Measurements from ENCODE around the gene NECAB3. TPM values are rescaled to one million over a fixed set of nuclear protein-coding genes. Genes with fewer than 3 reads are reported as not detected.
A peak's percentile ranks its signal among the peaks of the same experiment; 100 is the strongest.

NECAB3 gene
- total RNA-seq, 2 experiments from 2014 or later: 48.2 to 54.3 TPM

GRCh38 chr20:33656010-33656782 lies 18.0 kb downstream of the NECAB3 start:
- H3K9me3 Mint-ChIP-seq: no peaks in the 10 kb centered on the region

GRCh38 chr20:33655164-33655563 lies 19.1 kb downstream of the NECAB3 start:
- no peak overlapping the region for H3K4me3 Mint-ChIP-seq
- H3K36me3 Mint-ChIP-seq (ENCODE audit: low read depth): peaks cover 4% of the 10 kb centered on the region
- peaks cover 12% of the 10 kb centered on the region for H3K4me1 Mint-ChIP-seq
- no peaks in the 10 kb centered on the region for H3K27me3 Mint-ChIP-seq
- H3K27ac Mint-ChIP-seq: no peak overlapping the region
- H3K9me3 Mint-ChIP-seq: no peaks in the 10 kb centered on the region
- ChIA-PET POLR2A (no interaction called here), CTCF (interaction anchor here (4.8 kb wide), 1 partner anchor 12 kb away, joined by 26 read pairs; the partner anchor contains the start of gene ACTL10)
- no peak for DNase-seq

More at GRCh38 chr20:33656010-33656782, 18.0 kb downstream of the NECAB3 start:
- ChIA-PET POLR2A (no interaction called here), CTCF (interaction anchor here (4.8 kb wide), 1 partner anchor 11 kb away, joined by 26 read pairs; the partner anchor contains the start of gene ACTL10)
- Mint-ChIP-seq H3K36me3 (ENCODE audit: low read depth) (peaks cover 4% of the 10 kb centered on the region), H3K27ac (peak overlapping the region; percentile 41), H3K27me3 (no peaks in the 10 kb centered on the region), H3K4me1 (peaks cover 12% of the 10 kb centered on the region), H3K4me3 (no peak overlapping the region)
- DNase-seq: no peak

- H3K36me3 Mint-ChIP-seq (ENCODE audit: low read depth): peaks cover 4% of the 10 kb centered on the region
- CTCF ChIA-PET: interaction anchor here (0.6 to 4.8 kb wide), 3 partner anchors 8 to 169 kb away, joined by 5 to 26 read pairs (median 6); partner anchors contain the start of gene ACTL10
- H3K4me1 Mint-ChIP-seq: peaks cover 13% of the 10 kb centered on the region
- POLR2A ChIA-PET: no interaction called here
- no peak overlapping the region for H3K27ac Mint-ChIP-seq
- H3K4me3 Mint-ChIP-seq: no peak overlapping the region
- no peaks in the 10 kb centered on the region for H3K9me3 Mint-ChIP-seq
- DNase-seq: no peak
- no peaks in the 10 kb centered on the region for H3K27me3 Mint-ChIP-seq
Observed at GRCh38 chr20:33654680-33655161, 19.5 kb downstream of the NECAB3 start.

- no peak for DNase-seq
- H3K4me3 Mint-ChIP-seq: no peak overlapping the region
- ChIA-PET POLR2A (no interaction called here), CTCF (interaction anchor here (0.6 to 4.8 kb wide), 4 partner anchors 9 to 197 kb away, joined by 3 to 26 read pairs (median 6); partner anchors contain the start of gene ACTL10)
- peaks cover 3% of the 10 kb centered on the region for H3K36me3 Mint-ChIP-seq (ENCODE audit: low read depth)
- H3K4me1 Mint-ChIP-seq: peaks cover 18% of the 10 kb centered on the region
- no peak overlapping the region for H3K27ac Mint-ChIP-seq
- no peaks in the 10 kb centered on the region for H3K27me3 Mint-ChIP-seq
- H3K9me3 Mint-ChIP-seq: no peaks in the 10 kb centered on the region
Observed at GRCh38 chr20:33653900-33654596, 20.2 kb downstream of the NECAB3 start.

GRCh38 chr20:33653218-33653899 lies 20.9 kb downstream of the NECAB3 start:
- H3K27me3 Mint-ChIP-seq: no peaks in the 10 kb centered on the region
- peak overlapping the region; percentile 50 for H3K27ac Mint-ChIP-seq
- H3K9me3 Mint-ChIP-seq: no peaks in the 10 kb centered on the region
- H3K4me3 Mint-ChIP-seq: no peak overlapping the region
- ChIA-PET POLR2A (no interaction called here), CTCF (interaction anchor here (1.0 to 4.8 kb wide), 3 partner anchors 10 to 196 kb away, joined by 3 to 26 read pairs (median 5); partner anchors contain the start of gene ACTL10)
- DNase-seq: peak; percentile 38
- H3K36me3 Mint-ChIP-seq (ENCODE audit: low read depth): no peaks in the 10 kb centered on the region
- peaks cover 18% of the 10 kb centered on the region for H3K4me1 Mint-ChIP-seq

GRCh38 chr20:33651562-33652048 lies 22.6 kb downstream of the NECAB3 start:
- CTCF ChIA-PET: no interaction called here
- no peak overlapping the region for H3K27ac Mint-ChIP-seq
- POLR2A ChIA-PET: interaction anchor here (0.6 kb wide), 1 partner anchor 141 kb away, joined by 4 read pairs; no protein-coding TSS in a partner anchor
- DNase-seq: no peak
- H3K36me3 Mint-ChIP-seq (ENCODE audit: low read depth): no peaks in the 10 kb centered on the region
- H3K9me3 Mint-ChIP-seq: no peaks in the 10 kb centered on the region
- H3K4me1 Mint-ChIP-seq: peaks cover 27% of the 10 kb centered on the region
- no peak overlapping the region for H3K4me3 Mint-ChIP-seq
- no peaks in the 10 kb centered on the region for H3K27me3 Mint-ChIP-seq

GRCh38 chr20:33650753-33651561 lies 23.3 kb downstream of the NECAB3 start:
- Mint-ChIP-seq H3K27ac (no peak overlapping the region), H3K27me3 (no peaks in the 10 kb centered on the region), H3K9me3 (no peaks in the 10 kb centered on the region), H3K4me3 (no peak overlapping the region), H3K36me3 (ENCODE audit: low read depth) (peaks cover 2% of the 10 kb centered on the region), H3K4me1 (peaks cover 27% of the 10 kb centered on the region)
- CTCF ChIA-PET: no interaction called here
- no peak for DNase-seq
- POLR2A ChIA-PET: interaction anchor here (0.6 kb wide), 1 partner anchor 141 kb away, joined by 4 read pairs; no protein-coding TSS in a partner anchor

GRCh38 chr20:33650111-33650752 lies 24.0 kb downstream of the NECAB3 start:
- Mint-ChIP-seq H3K27me3 (no peaks in the 10 kb centered on the region), H3K4me1 (peaks cover 27% of the 10 kb centered on the region), H3K27ac (no peak overlapping the region), H3K9me3 (no peaks in the 10 kb centered on the region), H3K36me3 (ENCODE audit: low read depth) (peaks cover 6% of the 10 kb centered on the region), H3K4me3 (no peak overlapping the region)
- ChIA-PET CTCF (interaction anchor here (1.5 kb wide), 1 partner anchor 9 kb away, joined by 4 read pairs; no protein-coding TSS in a partner anchor), POLR2A (no interaction called here)
- DNase-seq: no peak

GRCh38 chr20:33649201-33649681 lies 25.0 kb downstream of the NECAB3 start:
- no peak overlapping the region for H3K27ac Mint-ChIP-seq
- H3K4me1 Mint-ChIP-seq: peaks cover 27% of the 10 kb centered on the region
- no peaks in the 10 kb centered on the region for H3K27me3 Mint-ChIP-seq
- POLR2A ChIA-PET: no interaction called here
- no peaks in the 10 kb centered on the region for H3K9me3 Mint-ChIP-seq
- CTCF ChIA-PET: interaction anchor here (1.5 kb wide), 2 partner anchors 9 to 143 kb away, joined by 3 to 4 read pairs; no protein-coding TSS in a partner anchor
- H3K36me3 Mint-ChIP-seq (ENCODE audit: low read depth): peaks cover 14% of the 10 kb centered on the region
- DNase-seq: no peak
- no peak overlapping the region for H3K4me3 Mint-ChIP-seq

GRCh38 chr20:33648396-33649004 lies 25.7 kb downstream of the NECAB3 start:
- H3K4me3 Mint-ChIP-seq: no peak overlapping the region
- H3K27ac Mint-ChIP-seq: no peak overlapping the region
- H3K9me3 Mint-ChIP-seq: no peaks in the 10 kb centered on the region
- CTCF ChIA-PET: interaction anchor here (1.5 kb wide), 1 partner anchor 142 kb away, joined by 3 read pairs; no protein-coding TSS in a partner anchor
- POLR2A ChIA-PET: interaction anchor here (0.6 kb wide), 1 partner anchor 13 kb away, joined by 3 read pairs; no protein-coding TSS in a partner anchor
- H3K36me3 Mint-ChIP-seq (ENCODE audit: low read depth): peaks cover 14% of the 10 kb centered on the region
- no peak for DNase-seq
- peaks cover 27% of the 10 kb centered on the region for H3K4me1 Mint-ChIP-seq
- no peaks in the 10 kb centered on the region for H3K27me3 Mint-ChIP-seq

Measured in activated CD4-positive, alpha-beta T cell treated with anti-CD3 and anti-CD28 coated beads, Interleukin-2, amount 10 ng/mL, durations not matched to agents 7 days and 5 days (primary cell).